IMR-90 (cell line): ENCODE results near the gene ARID3C. TPM values are rescaled to one million over a fixed set of nuclear protein-coding genes. Genes with fewer than 3 reads are reported as not detected.

ENCODE experiments used
- ATAC-seq: fragments of 200-7000 bp; cut with Tn5 transposase; 2 replicates; pipeline ENCODE4 v1.9.1; 2020; ENCODE audit warnings: low read depth, mild to moderate bottlenecking, moderate library complexity
- BruUV-seq: library from RNA; stranded (reverse); fragments of 400-500 nt; replicated peaks from 2 replicates; lab custom pipeline; 2021; lab: Mats Ljungman, UMichigan
- CTCF ChIA-PET: fragments of 300-600 bp; formaldehyde crosslinking; extraction: SDS; loops from one replicate; lab custom pipeline; 2021; ENCODE audit warnings: antibody characterized with exemption; lab: Yijun Ruan, JAX
- POLR2A ChIA-PET: fragments of 300-600 bp; sonication (Branson Sonifier 250); formaldehyde crosslinking; loops from one replicate; lab custom pipeline; 2022; ENCODE audit warnings: antibody characterized with exemption; ENCODE audit not compliant: unreplicated experiment; lab: Charles Lee
- DNase-seq: peaks from one replicate; pipeline ENCODE4 v3.0.0; 2013
- H2AFZ ChIP-seq: replicated peaks from 2 replicates; pipeline ENCODE3; 2013; ENCODE audit warnings: low read length, mild to moderate bottlenecking; ENCODE audit not compliant: poor library complexity
- H2AK5ac ChIP-seq: 2 replicates; pipeline ENCODE4 v1.6.1; 2013; ENCODE audit warnings: low read depth, low read length, inconsistent platforms
- H2AK9ac ChIP-seq: replicated peaks from 2 replicates; pipeline ENCODE3; 2013; ENCODE audit warnings: mild to moderate bottlenecking, low read depth, low read length, moderate library complexity; ENCODE audit not compliant: poor library complexity
- H2BK120ac ChIP-seq: 2 replicates; pipeline ENCODE4 v1.6.1; 2013; ENCODE audit warnings: low read depth, low read length, inconsistent platforms
- H2BK15ac ChIP-seq: 3 replicates; pipeline ENCODE4 v1.6.1; 2013; ENCODE audit warnings: low read depth, low read length, inconsistent platforms
- H2BK20ac ChIP-seq: 2 replicates; pipeline ENCODE4 v1.6.1; 2013; ENCODE audit warnings: low read depth, mild to moderate bottlenecking, inconsistent platforms, low read length, moderate library complexity
- H2BK5ac ChIP-seq: 2 replicates; pipeline ENCODE4 v1.6.1; 2013; ENCODE audit warnings: mild to moderate bottlenecking, low read depth, low read length, inconsistent platforms; ENCODE audit not compliant: poor library complexity, severe bottlenecking
- H3K14ac ChIP-seq: replicated peaks from 2 replicates; pipeline ENCODE4 v1.6.1; 2013; ENCODE audit warnings: low read depth, low read length, inconsistent platforms
- H3K18ac ChIP-seq: 2 replicates; pipeline ENCODE4 v1.6.1; 2013; ENCODE audit warnings: low read depth, low read length, control low read depth
- H3K23ac ChIP-seq: 2 replicates; pipeline ENCODE4 v1.6.1; 2013; ENCODE audit warnings: low read depth, low read length, inconsistent platforms
- H3K27ac ChIP-seq: 2 replicates; pipeline ENCODE4 v1.5.1; 2013; ENCODE audit warnings: mild to moderate bottlenecking, control low read depth, low read length; ENCODE audit not compliant: insufficient read depth
- H3K27me3 ChIP-seq: 2 replicates; pipeline ENCODE4 v1.6.1; 2013; ENCODE audit warnings: low read length; ENCODE audit not compliant: control insufficient read depth, insufficient read depth
- H3K36me3 ChIP-seq: 2 replicates; pipeline ENCODE4 v1.6.1; 2013; ENCODE audit warnings: low read length, mixed read lengths; ENCODE audit not compliant: control insufficient read depth, insufficient read depth
- H3K4ac ChIP-seq: 2 replicates; pipeline ENCODE4 v1.6.1; 2013; ENCODE audit warnings: low read depth, low read length, inconsistent platforms
- H3K4me1 ChIP-seq: 2 replicates; pipeline ENCODE4 v1.6.1; 2013; ENCODE audit warnings: low read length, mixed read lengths; ENCODE audit not compliant: control insufficient read depth, insufficient read depth
- H3K4me2 ChIP-seq: 2 replicates; pipeline ENCODE4 v1.6.1; 2013; ENCODE audit warnings: low read depth, mild to moderate bottlenecking, control low read depth, low read length, moderate library complexity
- H3K4me3 ChIP-seq: 2 replicates; pipeline ENCODE4 v1.5.1; 2013; ENCODE audit warnings: low read depth, mild to moderate bottlenecking, control low read depth, low read length, moderate library complexity; ENCODE audit not compliant: insufficient read depth
- H3K56ac ChIP-seq: 2 replicates; pipeline ENCODE4 v1.6.1; 2013; ENCODE audit warnings: low read length, inconsistent platforms; ENCODE audit not compliant: insufficient read depth; ENCODE audit errors: extremely low read depth
- H3K79me1 ChIP-seq, 2 experiments: 2 replicates each; pipeline ENCODE4 v1.6.1; 2013; ENCODE audit warnings: low read length in 2 of 2, inconsistent platforms in 1 of 2, low read depth in 1 of 2
- H3K9ac ChIP-seq: 2 replicates; pipeline ENCODE4 v1.6.1; 2013; ENCODE audit warnings: low read depth, low read length, control low read depth
- H3K9me1 ChIP-seq: 2 replicates; pipeline ENCODE4 v1.6.1; 2013; ENCODE audit warnings: low read length, inconsistent platforms; ENCODE audit not compliant: insufficient read depth
- H3K9me3 ChIP-seq: 2 replicates; pipeline ENCODE4 v1.6.1; 2013; ENCODE audit warnings: low read length; ENCODE audit not compliant: control insufficient read depth, insufficient read depth
- H4K20me1 ChIP-seq: 2 replicates; pipeline ENCODE4 v1.6.1; 2013; ENCODE audit warnings: low read length, inconsistent platforms; ENCODE audit not compliant: insufficient read depth
- H4K5ac ChIP-seq: 2 replicates; pipeline ENCODE4 v1.6.1; 2013; ENCODE audit warnings: mild to moderate bottlenecking, low read depth, low read length, control low read depth
- H4K8ac ChIP-seq, 2 experiments: 2 replicates each; pipeline ENCODE4 v1.6.1; 2013; ENCODE audit warnings: low read depth in 2 of 2, low read length in 2 of 2, control low read depth in 1 of 2, inconsistent platforms in 1 of 2
- H4K91ac ChIP-seq: 2 replicates; pipeline ENCODE4 v1.6.1; 2013; ENCODE audit warnings: low read depth, low read length, inconsistent platforms; ENCODE audit not compliant: insufficient read depth
- BHLHE40 ChIP-seq: fragments of 150-350 bp; IDR thresholded peaks from 2 replicates; pipeline ENCODE4 v1.6.1; 2016; ENCODE audit warnings: mild to moderate bottlenecking, low read depth, low read length
- CEBPB ChIP-seq: IDR thresholded peaks from 2 replicates; pipeline ENCODE4 v1.6.1; 2012; ENCODE audit warnings: low read depth, low read length, improper control_type of control experiment
- CHD1 ChIP-seq: IDR thresholded peaks from 2 replicates; pipeline ENCODE4 v1.6.1; 2012; ENCODE audit warnings: low read depth, low read length, improper control_type of control experiment
- FOS ChIP-seq: fragments of 150-350 bp; IDR thresholded peaks from 2 replicates; pipeline ENCODE4 v1.6.1; 2016; ENCODE audit warnings: low read depth, low read length
- MAFK ChIP-seq: IDR thresholded peaks from 2 replicates; pipeline ENCODE4 v1.6.1; 2012; ENCODE audit warnings: low read depth, low read length, improper control_type of control experiment
- MAZ ChIP-seq: IDR thresholded peaks from 2 replicates; pipeline ENCODE4 v1.6.1; 2012; ENCODE audit warnings: low read depth, mild to moderate bottlenecking, low read length, improper control_type of control experiment, moderate library complexity, borderline replicate concordance
- MXI1 ChIP-seq: IDR thresholded peaks from 2 replicates; pipeline ENCODE4 v1.6.1; 2012; ENCODE audit warnings: low read depth, mild to moderate bottlenecking, low read length, moderate library complexity, borderline replicate concordance
- NFE2L2 ChIP-seq: fragments of 150-350 bp; IDR thresholded peaks from 2 replicates; pipeline ENCODE4 v1.6.1; 2016; ENCODE audit warnings: low read depth, mild to moderate bottlenecking, low read length
- POLR2A ChIP-seq: IDR thresholded peaks from 2 replicates; pipeline ENCODE4 v1.6.1; 2012; ENCODE audit warnings: mild to moderate bottlenecking, low read depth, low read length
- RAD21 ChIP-seq: IDR thresholded peaks from 2 replicates; pipeline ENCODE4 v1.6.1; 2012; ENCODE audit warnings: low read length, improper control_type of control experiment
- RCOR1 ChIP-seq: IDR thresholded peaks from 2 replicates; pipeline ENCODE4 v1.6.1; 2012; ENCODE audit warnings: mild to moderate bottlenecking, low read length, improper control_type of control experiment; ENCODE audit not compliant: insufficient replicate concordance
- RFX5 ChIP-seq: IDR thresholded peaks from 2 replicates; pipeline ENCODE4 v1.8.0; 2012; ENCODE audit warnings: low read depth, mild to moderate bottlenecking, low read length, moderate library complexity
- SMC3 ChIP-seq: fragments of 150-350 bp; IDR thresholded peaks from 2 replicates; pipeline ENCODE4 v1.6.1; 2016; ENCODE audit warnings: low read depth, mild to moderate bottlenecking, antibody characterized with exemption, low read length, moderate library complexity
- WGBS, 2 experiments: methylation state at CpG; one replicate each; pipeline versions ENCODE4 v1.1.5 to v1.1.7; 2013; ENCODE audit warnings: missing lambda C conversion rate in 2 of 2; ENCODE audit not compliant: insufficient read length in 1 of 2; ENCODE audit errors: extremely low coverage in 2 of 2; 5-methylcytosine and 5-hydroxymethylcytosine counted together
- dilution Hi-C: fragments of 300-500 bp; cut with HindIII; formaldehyde crosslinking; loops from one replicate; pipeline ENCODE4 v1.14.3; 2018; ENCODE audit warnings: low sequenced_read_pairs; ENCODE audit not compliant: unreplicated experiment
- in situ Hi-C: fragments of 300-500 bp; cut with MboI; formaldehyde crosslinking; loops from 3 replicates; pipeline ENCODE4 v1.14.3; 2019; ENCODE audit warnings: low sequenced_read_pairs, inconsistent platforms, mixed read lengths
- intact Hi-C: fragments of 100-400 bp; cut with micrococcal nuclease; formaldehyde crosslinking; loops from 2 replicates; pipeline ENCODE4 v1.10.0; 2022
- polyA plus RNA-seq, 3 experiments: library from polyadenylated mRNA; depleted of rRNA; stranded (reverse); fragments of >200 nt; gene quantifications; 2 replicates each; pipeline ENCODE4 v1.2.3, GENCODE V29; 2012; ENCODE audit warnings: low replicate concordance in 1 of 3
- total RNA-seq: library from RNA; depleted of rRNA; stranded (reverse); fragments of >200 nt; gene quantifications from 2 replicates; pipeline ENCODE4 v1.2.3, GENCODE V29; 2012
- TF ChIP-seq, protein P1 (sequence below): fragments of 150-350 bp; IDR thresholded peaks from 2 replicates; pipeline ENCODE4 v1.6.1; 2017; ENCODE audit warnings: mild to moderate bottlenecking, antibody characterized with exemption, low read length, low read depth
- TF ChIP-seq, protein P2 (sequence below): conservative IDR thresholded peaks from 2 replicates; pipeline ENCODE4 v1.5.1; 2012; ENCODE audit warnings: mild to moderate bottlenecking, low read depth, low read length, improper control_type of control experiment

ARID3C gene
- total and polyA plus RNA-seq, 2 of the 4 experiments (the other 2 are of a cell fraction): 0.07 TPM; not detected in 1

DNA sequence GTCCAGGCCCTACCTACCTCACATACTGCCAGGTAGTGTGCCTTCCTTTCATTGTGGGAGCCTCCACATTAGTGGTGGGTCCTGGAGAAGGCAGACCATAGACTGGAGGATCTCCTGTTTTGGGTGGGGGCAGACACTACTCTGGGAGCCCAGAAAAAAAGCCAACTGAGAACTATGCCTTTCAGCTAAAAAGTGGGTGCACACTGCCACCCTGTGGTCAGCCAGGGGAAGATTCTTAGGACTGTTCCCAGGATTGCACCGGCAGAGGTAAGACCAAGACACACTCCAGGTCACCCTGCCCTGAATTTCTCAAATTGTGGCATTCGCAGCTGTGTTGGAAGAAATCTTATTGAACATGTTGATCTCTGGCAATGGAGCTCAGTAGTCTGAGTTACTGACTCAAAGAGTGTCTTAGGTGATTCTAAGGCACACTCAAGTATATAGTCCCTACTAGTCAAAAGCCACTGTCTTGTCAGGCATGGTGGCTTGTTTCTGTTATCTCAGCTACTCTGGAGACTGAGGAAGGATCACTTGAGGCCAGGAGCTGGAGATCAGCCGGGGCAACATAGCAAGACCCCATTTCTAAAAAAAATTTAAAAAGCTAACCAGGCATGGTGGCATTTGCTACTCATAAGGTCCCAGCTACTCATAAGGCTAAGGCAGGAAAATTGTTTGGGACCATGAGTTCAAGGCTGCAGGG, 5.1 kb upstream of the ARID3C start:
- in situ Hi-C loops: no loop called here
- TF ChIP-seq, protein P1, sequence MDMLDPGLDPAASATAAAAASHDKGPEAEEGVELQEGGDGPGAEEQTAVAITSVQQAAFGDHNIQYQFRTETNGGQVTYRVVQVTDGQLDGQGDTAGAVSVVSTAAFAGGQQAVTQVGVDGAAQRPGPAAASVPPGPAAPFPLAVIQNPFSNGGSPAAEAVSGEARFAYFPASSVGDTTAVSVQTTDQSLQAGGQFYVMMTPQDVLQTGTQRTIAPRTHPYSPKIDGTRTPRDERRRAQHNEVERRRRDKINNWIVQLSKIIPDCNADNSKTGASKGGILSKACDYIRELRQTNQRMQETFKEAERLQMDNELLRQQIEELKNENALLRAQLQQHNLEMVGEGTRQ: no peak
- TF ChIP-seq CEBPB (no peak), MAZ (peak; percentile 21; the same call in 1 of the 2 replicates), MAFK (no peak), MXI1 (no peak), NFE2L2 (no peak), SMC3 (peak; percentile 51), RFX5 (no peak), BHLHE40 (no peak), FOS (no peak), RCOR1 (no peak), POLR2A (no peak), RAD21 (peak; percentile 78), CHD1 (no peak)
- TF ChIP-seq, protein P2, sequence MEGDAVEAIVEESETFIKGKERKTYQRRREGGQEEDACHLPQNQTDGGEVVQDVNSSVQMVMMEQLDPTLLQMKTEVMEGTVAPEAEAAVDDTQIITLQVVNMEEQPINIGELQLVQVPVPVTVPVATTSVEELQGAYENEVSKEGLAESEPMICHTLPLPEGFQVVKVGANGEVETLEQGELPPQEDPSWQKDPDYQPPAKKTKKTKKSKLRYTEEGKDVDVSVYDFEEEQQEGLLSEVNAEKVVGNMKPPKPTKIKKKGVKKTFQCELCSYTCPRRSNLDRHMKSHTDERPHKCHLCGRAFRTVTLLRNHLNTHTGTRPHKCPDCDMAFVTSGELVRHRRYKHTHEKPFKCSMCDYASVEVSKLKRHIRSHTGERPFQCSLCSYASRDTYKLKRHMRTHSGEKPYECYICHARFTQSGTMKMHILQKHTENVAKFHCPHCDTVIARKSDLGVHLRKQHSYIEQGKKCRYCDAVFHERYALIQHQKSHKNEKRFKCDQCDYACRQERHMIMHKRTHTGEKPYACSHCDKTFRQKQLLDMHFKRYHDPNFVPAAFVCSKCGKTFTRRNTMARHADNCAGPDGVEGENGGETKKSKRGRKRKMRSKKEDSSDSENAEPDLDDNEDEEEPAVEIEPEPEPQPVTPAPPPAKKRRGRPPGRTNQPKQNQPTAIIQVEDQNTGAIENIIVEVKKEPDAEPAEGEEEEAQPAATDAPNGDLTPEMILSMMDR: peak; percentile 84

More for the DNA sequence above, 5.1 kb upstream of the ARID3C start:
- Histone ChIP-seq H2BK5ac (no peak overlapping the region), H2AK9ac (peak overlapping the region; percentile 79), H3K9ac (no peak overlapping the region), H4K5ac (no peak overlapping the region), H3K36me3 (peaks cover 6% of the 10 kb centered on the region), H2AK5ac (no peak overlapping the region), H3K4me1 (peaks cover 6% of the 10 kb centered on the region), H3K27ac (no peak overlapping the region), H3K79me1 (peaks cover 13 to 36% of the 10 kb centered on the region in 2 experiments), H2BK20ac (no peak overlapping the region), H4K8ac (no peak overlapping the region), H4K20me1 (peaks cover 9% of the 10 kb centered on the region; the same call in 1 of the 2 replicates), H3K56ac (no peak overlapping the region), H2BK120ac (no peak overlapping the region), H3K23ac (no peak overlapping the region), H3K4ac (no peak overlapping the region), H2AFZ (peak overlapping the region; percentile 39), H3K9me3 (no peaks in the 10 kb centered on the region), H3K27me3 (peaks cover 23% of the 10 kb centered on the region), H3K9me1 (peaks cover 16% of the 10 kb centered on the region; the same call in 1 of the 2 replicates), H4K91ac (no peak overlapping the region), H3K4me3 (no peak overlapping the region), H2BK15ac (no peak overlapping the region), H3K4me2 (no peak overlapping the region), H3K18ac (no peak overlapping the region), H3K14ac (no peak overlapping the region)
- dilution Hi-C loops: no loop called here
- intact Hi-C loops: loop anchor here (1.0 kb wide), 2 partner anchors 22 to 86 kb away; partner anchors contain the start of gene RPP25L
- DNase-seq (peak; percentile 64), ATAC-seq (peak; percentile 31)
- ChIA-PET POLR2A (interaction anchor here (0.5 kb wide), 1 partner anchor 300 kb away, joined by 8 read pairs; no protein-coding TSS in a partner anchor), CTCF (interaction anchor here (0.6 to 1.7 kb wide), 6 partner anchors 13 to 91 kb away, joined by 3 to 16 read pairs (median 5); partner anchors contain the start of genes DCTN3, GALT and RPP25L)
- no TSS peak for BruUV-seq
- 25% methylated on average over 1 of the region's 3 CpGs; no CpG with 5 or more reads in 1 of the 2 experiments for WGBS, 2 experiments
